H1 (cell line): ENCODE results near the gene RHCG. TPM values are rescaled to one million over a fixed set of nuclear protein-coding genes. Genes with fewer than 3 reads are reported as not detected.

Experiments
- CTCF ChIP-seq, 3 experiments: IDR thresholded peaks; 1 replicate in 2 of 3; 2 replicates in 1 of 3; pipeline versions ENCODE4 v1.5.1 to v1.6.1; 2011; ENCODE audit warnings: low read length in 3 of 3, mild to moderate bottlenecking in 3 of 3, inconsistent platforms in 2 of 3, low read depth in 1 of 3, moderate library complexity in 1 of 3; ENCODE audit not compliant: insufficient read depth in 1 of 3; ENCODE audit errors: control extremely low read depth in 1 of 3
- polyA plus RNA-seq, 7 experiments: library from polyadenylated mRNA; depleted of rRNA in 3 of 7; stranded (reverse) in 5 of 7; unstranded in 2 of 7; fragments of >200 nt in 5 of 7; fragments of 200-250 nt in 2 of 7; gene quantifications; 1 replicate in 5 of 7; 2 replicates in 1 of 7; 4 replicates in 1 of 7; pipeline versions ENCODE4 v1.2.1 to v1.2.3, GENCODE V29; 2011 to 2013; ENCODE audit warnings: missing spikeins in 2 of 7, mixed read lengths in 2 of 7
- total RNA-seq: library from RNA; stranded (reverse); fragmentation: NEBNext Ultra II Directional; extraction: Animal tissue kit (Norgen Biotek cat#: 25700); gene quantifications from 2 replicates; pipeline ENCODE4 v1.2.1, GENCODE V29; 2021

Gene RHCG
- total and polyA plus RNA-seq, 2 of the 8 experiments (the other 6 are each of a cell fraction or from before 2014, with no cell fraction given), result 0.68 TPM; not detected in 1

DNA sequence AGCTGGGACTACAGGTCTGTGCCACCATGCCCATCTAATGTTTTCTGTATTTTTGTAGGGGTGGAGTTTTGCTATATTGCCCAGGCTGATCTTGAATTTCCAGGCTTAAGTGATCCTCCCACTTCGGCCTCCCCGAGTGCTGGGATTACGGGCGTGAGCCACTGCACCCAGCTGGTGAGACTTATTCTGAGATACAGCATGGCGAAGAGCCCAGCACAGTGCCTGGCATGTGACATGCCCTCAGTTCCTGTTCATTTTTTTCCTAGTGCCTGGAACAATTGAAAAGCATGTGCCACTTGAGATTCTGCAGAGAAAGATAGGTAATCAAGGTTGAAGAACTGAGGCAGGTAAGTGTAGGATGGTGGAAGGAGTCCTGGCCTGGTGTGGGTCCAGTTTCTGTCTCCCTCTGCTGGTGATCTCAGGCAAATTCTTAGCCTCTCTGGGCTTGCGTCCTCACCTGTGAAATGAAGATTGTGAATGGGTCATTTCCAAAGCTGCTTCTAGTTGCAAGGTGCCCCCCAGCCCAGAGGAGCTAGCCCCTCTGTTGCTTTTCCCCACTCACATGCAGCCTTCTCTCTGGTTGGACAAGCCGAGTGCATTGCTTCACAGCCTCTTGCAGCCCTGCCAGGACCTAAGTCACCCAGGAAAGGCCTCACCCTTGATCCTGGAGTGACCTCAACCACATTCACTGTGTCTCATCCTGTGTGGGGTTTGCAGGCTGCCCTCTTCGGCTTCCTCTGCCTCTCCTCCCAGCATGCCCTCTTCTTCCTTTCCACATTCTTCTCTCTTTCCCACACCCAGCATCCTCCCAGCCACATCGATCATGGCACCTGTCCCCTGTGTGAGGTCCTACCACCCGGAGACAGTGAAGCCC, 4.3 kb upstream of the RHCG start (continued):
- TF ChIP-seq CTCF (IDR thresholded peaks at IDR 0.05; ENCODE audit: control extremely low read depth in 1 of 3, insufficient read depth in 1 of 3, low read depth in 1 of 3, low read length in 3 of 3), result peak; percentile 56 to 70 (median 67)
